Middle frontal gyrus (tissue), 1 donor: ENCODE results near the gene PDGFRB.
A peak's percentile ranks its signal among the peaks of the same experiment; 100 is the strongest.

ENCODE experiments used
- DNase-seq: peaks from one replicate; pipeline ENCODE4 v3.0.0-alpha.2; 2015; ENCODE audit warnings: low spot score; ENCODE audit errors: extremely low spot score

The PDGFRB gene

DNA sequence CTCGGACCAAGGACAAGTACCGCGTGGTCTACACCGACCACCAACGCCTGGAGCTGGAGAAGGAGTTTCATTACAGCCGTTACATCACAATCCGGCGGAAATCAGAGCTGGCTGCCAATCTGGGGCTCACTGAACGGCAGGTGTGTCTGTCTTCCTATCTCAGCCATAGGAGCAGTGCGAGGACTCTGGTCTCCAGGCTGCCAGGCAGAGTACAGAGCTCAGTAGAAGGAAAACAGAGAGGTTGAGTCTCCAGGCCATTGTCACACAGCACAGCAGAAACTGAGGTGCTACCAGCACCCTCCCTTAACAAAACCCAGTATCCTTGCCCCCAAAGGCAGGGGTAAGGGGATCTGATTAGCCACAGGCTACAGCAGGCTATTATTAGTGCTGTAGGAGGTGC is 27.1 kb upstream of the PDGFRB start:
- no peak for DNase-seq

GRCh38 chr5:150181766-150182545 is 26.3 kb upstream of the PDGFRB start:
- DNase-seq, result no peak

- DNase-seq, result no peak
These were observed 25.4 kb upstream of the PDGFRB start for GRCh38 chr5:150181027-150181426.

- DNase-seq, result peak; percentile 54
These were observed 24.8 kb upstream of the PDGFRB start for GRCh38 chr5:150180241-150181026.

GRCh38 chr5:150179019-150179620 is 23.5 kb upstream of the PDGFRB start:
- no peak for DNase-seq

DNA sequence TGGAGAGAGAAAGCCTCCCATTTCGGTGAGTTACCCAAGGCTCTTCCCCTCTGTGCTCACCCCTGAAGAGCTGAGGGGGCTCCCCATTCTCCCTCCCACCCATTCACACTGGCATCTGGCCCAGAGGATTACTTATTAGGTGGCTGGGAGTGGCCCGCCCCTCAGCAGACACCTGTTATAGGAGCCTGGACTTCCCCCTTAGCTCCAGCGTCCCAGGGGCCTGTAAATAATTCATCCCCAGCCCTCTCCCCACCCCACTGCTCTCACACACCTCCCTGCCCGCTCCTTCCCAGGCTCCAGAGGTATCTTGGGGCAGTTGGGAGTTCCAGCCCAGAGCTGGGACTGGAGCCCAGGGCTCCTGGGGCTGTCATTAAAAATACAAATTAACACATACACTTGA is 22.6 kb upstream of the PDGFRB start:
- no peak for DNase-seq

GRCh38 chr5:150177721-150178120 is 22.1 kb upstream of the PDGFRB start:
- DNase-seq, result no peak

GRCh38 chr5:150176745-150177477 is 21.3 kb upstream of the PDGFRB start:
- DNase-seq, result no peak

- no peak for DNase-seq
These were observed 19.9 kb upstream of the PDGFRB start for GRCh38 chr5:150175536-150175935.

- no peak for DNase-seq
These were observed 19.4 kb upstream of the PDGFRB start for GRCh38 chr5:150175076-150175475.

- no peak for DNase-seq
These were observed 18.6 kb upstream of the PDGFRB start for GRCh38 chr5:150174285-150174684.

DNA sequence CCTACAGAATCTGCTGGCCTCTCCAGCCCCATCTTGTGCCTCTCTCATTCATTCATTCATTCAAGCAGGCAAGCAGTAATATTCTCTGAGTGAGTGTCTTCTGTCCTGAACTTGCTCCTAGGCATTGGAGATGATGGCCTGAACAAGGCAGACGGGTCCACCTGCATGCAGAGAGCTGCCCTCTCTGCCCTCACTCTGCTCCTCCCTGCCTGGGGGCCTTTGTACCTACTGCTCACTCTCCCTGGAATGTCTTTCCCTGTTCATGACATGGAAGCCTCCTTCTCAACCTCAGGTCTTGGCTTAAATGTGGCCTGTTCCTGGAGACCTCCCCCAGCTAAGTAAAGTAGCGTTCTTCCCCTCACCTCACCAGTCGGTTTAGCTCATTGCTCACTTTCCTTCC is 17.5 kb upstream of the PDGFRB start:
- DNase-seq, result no peak

DNA sequence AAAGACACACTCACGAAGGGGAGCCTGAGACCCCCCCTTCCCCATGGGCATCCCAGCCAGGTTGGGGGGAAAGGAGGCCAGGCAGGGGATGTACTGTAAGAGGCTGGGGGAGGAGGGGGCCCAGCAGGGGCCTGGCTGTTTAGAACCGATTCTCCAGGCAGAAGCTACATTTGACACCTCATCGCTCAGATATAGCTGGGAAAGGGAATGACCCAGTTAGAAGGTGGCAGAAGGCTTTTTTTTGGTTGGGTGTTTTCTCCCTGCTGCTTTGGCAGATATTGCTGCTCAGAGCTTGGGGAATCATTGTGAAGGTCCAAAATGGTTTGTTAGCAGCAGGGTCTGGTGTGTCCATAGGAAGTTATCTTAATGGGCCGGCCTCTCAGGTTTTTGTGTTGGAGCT is 16.9 kb upstream of the PDGFRB start:
- DNase-seq, result no peak

DNA sequence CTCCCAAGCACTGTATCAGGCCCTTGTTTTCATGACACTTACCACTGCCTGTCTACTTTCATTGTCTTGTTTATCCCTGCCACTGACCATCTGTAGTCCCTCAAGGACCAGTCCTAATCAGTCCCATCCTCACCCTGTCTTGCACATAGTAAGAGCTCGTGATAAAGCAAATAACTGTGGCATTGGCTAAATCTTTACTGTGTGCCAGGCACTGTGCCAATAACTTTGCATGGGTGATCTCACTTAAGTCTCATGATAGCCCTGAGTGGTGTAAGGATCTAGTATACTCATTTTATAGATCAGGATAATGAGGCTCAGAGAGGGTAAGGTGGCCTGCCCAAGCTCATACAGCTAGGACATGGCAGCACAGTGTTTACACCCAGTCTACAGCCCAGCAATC is 16.5 kb upstream of the PDGFRB start:
- no peak for DNase-seq

DNA sequence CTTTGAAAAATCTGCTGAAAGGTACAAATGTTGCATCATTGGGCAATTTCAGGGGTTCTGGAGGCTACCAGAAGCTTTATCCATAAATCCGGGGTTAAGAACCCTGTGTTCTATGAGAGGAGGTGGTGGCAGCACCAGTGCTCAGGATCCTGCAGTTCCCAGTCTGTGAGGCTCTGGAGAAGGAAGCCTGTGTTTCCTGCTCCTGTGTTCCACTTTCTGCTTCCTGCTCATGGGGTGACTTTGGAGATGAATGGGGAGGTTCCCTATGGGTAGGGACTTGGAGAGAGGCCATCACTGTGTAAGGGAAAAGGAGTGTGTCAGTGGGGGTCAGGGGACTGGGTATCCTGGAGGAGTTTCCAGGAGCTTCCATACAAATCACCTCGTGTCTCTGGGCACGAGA is 13.2 kb upstream of the PDGFRB start:
- DNase-seq, result no peak

DNA sequence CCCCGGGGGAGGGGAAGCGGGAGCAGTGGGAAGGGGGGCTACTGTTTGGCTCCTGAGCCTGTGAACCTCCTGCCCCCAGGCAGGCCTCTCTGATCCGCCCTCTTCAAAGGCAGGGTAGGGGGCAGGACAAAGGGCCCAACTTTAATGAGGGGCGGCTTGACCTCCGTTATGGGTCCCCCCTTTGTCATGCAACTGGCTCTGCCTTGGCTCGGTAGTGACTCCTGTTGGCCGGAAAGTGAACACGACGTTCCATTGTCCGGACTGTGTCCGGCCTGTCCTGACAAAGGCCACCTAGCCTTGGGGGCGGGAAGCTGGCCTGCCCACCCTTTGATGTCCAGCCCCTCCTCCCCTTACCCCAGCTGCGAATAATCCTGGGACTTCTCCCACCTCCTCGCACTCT is 12.3 kb upstream of the PDGFRB start:
- no peak for DNase-seq

GRCh38 chr5:150167512-150167850 is 11.8 kb upstream of the PDGFRB start:
- no peak for DNase-seq

- DNase-seq, result no peak
These were observed 11.2 kb upstream of the PDGFRB start, which contains the start of gene CDX1 for GRCh38 chr5:150166650-150167511. CDX1 (plus strand) TSS chr5:150166778; CDS start chr5:150166877, 99 bp downstream.

- DNase-seq, result no peak
These were observed 10.5 kb upstream of the PDGFRB start for GRCh38 chr5:150166037-150166649.
